ENCODE measurements around the gene ARHGAP18.

Gene ARHGAP18

DNA sequence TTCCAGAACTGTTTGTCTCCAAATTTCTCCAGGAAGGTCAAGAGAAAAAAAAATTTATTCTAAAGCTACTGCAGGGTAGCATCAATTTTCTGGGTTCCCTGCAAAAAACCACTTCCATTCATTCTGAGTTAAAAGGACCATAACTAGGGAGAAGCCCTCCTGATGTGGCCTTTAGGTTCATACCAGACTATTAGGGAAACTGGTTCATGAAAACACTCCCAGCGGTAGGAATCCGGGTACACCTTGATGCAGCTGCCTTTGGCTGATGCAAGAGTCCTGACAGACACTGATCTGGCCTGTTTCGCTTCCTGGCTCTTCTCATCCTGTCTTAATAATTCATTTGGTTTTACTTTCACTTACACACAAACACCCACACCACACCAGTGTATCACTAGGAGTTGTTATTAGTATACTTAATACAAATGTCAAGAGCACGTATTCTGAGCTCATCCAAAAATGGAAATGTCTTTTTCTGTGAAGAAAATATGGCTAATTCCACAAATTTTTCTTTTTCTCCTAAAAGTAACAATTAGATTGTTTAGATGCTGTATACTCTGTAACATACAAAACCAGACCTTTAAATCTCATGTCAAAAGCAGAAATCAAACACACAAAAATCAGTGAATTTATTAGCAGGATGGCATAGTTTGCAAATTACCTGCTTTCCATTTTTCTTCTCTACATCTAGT lies 38.4 kb upstream of the ARHGAP18 start:
- TF ChIP-seq EP300 (IDR thresholded peaks at IDR 0.05; ENCODE audit: borderline replicate concordance) (0 out of 2 replicates have a peak, but pooled peaks have one; percentile 12), USF1 (IDR thresholded peaks at IDR 0.05) (no peak)

DNA sequence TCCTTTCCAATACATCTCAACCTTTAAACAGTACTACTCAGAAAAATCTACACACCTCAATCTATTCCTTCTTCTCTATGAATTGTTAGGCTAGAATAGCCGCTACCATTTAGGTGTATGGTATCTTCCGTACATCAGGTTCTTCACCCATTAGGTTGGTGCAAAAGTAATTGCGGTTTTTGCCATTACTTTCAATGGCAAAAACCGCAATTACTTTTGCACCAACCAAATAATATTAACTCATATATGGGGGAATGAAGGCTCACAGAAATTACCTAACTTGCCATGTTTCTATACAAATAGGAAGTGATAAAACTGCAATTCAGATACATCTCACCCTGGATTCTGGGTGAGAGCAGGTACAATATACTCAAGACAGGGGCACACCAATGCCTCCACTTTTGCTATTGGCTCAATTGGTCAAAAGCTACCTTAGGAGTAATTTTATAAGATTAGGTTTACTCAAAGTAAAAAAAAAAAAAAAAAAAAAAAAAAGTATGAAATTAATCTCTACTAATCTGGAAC lies 37.7 kb upstream of the ARHGAP18 start:
- TF ChIP-seq REST (IDR thresholded peaks at IDR 0.05; ENCODE audit: low read depth): no peak
- TF ChIP-seq TCF12 (IDR thresholded peaks at IDR 0.05; ENCODE audit: low read depth): no peak
- no peak for TF ChIP-seq CREB1 (IDR thresholded peaks at IDR 0.05; ENCODE audit: low read depth)
- TF ChIP-seq TAF1 (IDR thresholded peaks at IDR 0.05; ENCODE audit: low read depth): no peak
- no peak for TF ChIP-seq CEBPB (IDR thresholded peaks at IDR 0.05)
- TF ChIP-seq NFIC (IDR thresholded peaks at IDR 0.05): no peak
- no peak for TF ChIP-seq EGR1 (IDR thresholded peaks at IDR 0.05)
- TF ChIP-seq MAX (IDR thresholded peaks at IDR 0.05): no peak
- TF ChIP-seq EP300 (IDR thresholded peaks at IDR 0.05; ENCODE audit: borderline replicate concordance): no peak
- no peak for TF ChIP-seq USF1 (IDR thresholded peaks at IDR 0.05)
- no peak for TF ChIP-seq FOXM1 (IDR thresholded peaks at IDR 0.05; ENCODE audit: borderline replicate concordance, low read depth)
- TF ChIP-seq ZBTB7A (IDR thresholded peaks at IDR 0.05; ENCODE audit: low read depth): no peak
- TF ChIP-seq RAD21 (IDR thresholded peaks at IDR 0.05; ENCODE audit: low read depth): no peak

GRCh38 chr6:129744880-129745237 lies 34.9 kb upstream of the ARHGAP18 start:
- TF ChIP-seq USF1 (IDR thresholded peaks at IDR 0.05) (no peak), TAF1 (IDR thresholded peaks at IDR 0.05; ENCODE audit: low read depth) (no peak), MAX (IDR thresholded peaks at IDR 0.05) (no peak), EP300 (IDR thresholded peaks at IDR 0.05; ENCODE audit: borderline replicate concordance) (no peak), ZBTB7A (IDR thresholded peaks at IDR 0.05; ENCODE audit: low read depth) (no peak), CEBPB (IDR thresholded peaks at IDR 0.05) (no peak), TEAD4 (IDR thresholded peaks at IDR 0.05) (no peak)

DNA sequence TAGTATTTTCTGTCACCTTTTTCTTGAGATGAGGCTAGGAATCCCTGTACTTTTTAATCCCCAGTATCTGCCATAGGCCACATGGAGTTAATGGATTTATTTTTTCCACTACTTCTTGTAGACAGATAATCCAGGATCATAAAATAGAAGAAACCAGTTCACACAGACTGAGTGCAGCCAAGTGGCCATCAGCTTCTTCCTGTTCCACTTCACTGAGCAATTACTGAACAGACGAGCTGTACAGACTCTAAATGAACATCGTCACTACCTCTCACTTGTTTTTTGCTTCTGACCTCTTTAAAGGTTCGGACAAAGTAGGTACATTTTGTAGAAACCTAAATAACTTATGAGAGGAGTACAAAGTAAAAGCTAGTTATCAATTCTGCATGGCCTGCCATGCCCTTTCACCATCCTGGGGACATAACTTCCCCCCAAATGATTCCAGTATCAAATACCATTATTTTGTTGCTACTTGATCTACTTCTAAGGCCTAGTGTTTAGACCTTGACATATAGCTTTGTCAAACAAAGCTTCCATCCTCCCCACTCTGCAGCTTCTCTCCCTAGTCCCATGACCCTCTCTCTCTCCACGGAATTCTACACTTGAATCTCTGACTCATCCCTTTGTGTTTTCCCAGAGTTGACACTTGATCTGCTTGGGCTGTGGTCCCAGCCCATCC lies 34.4 kb upstream of the ARHGAP18 start:
- no peak for TF ChIP-seq MAX (IDR thresholded peaks at IDR 0.05)
- no peak; the same call in 1 of the 2 replicates for TF ChIP-seq USF1 (IDR thresholded peaks at IDR 0.05)
- TF ChIP-seq TCF12 (IDR thresholded peaks at IDR 0.05; ENCODE audit: low read depth): no peak
- TF ChIP-seq EGR1 (IDR thresholded peaks at IDR 0.05): no peak
- no peak for TF ChIP-seq FOXM1 (IDR thresholded peaks at IDR 0.05; ENCODE audit: borderline replicate concordance, low read depth)
- peak; percentile 31; the same call in 1 of the 2 replicates for TF ChIP-seq EP300 (IDR thresholded peaks at IDR 0.05; ENCODE audit: borderline replicate concordance)
- TF ChIP-seq YY1 (IDR thresholded peaks at IDR 0.05; ENCODE audit: low read depth): no peak
- 0 out of 2 replicates have a peak, but pooled peaks have one; percentile 28 for TF ChIP-seq NFIC (IDR thresholded peaks at IDR 0.05)
- TF ChIP-seq CREB1 (IDR thresholded peaks at IDR 0.05; ENCODE audit: low read depth): no peak
- TF ChIP-seq REST (IDR thresholded peaks at IDR 0.05; ENCODE audit: low read depth): no peak
- peak; percentile 64 for TF ChIP-seq TEAD4 (IDR thresholded peaks at IDR 0.05)

GRCh38 chr6:129740013-129740412 lies 30.0 kb upstream of the ARHGAP18 start:
- TF ChIP-seq NFIC (IDR thresholded peaks at IDR 0.05): 0 out of 2 replicates have a peak, but pooled peaks have one; percentile 13
- TF ChIP-seq TAF1 (IDR thresholded peaks at IDR 0.05; ENCODE audit: low read depth): no peak
